Measurements from ENCODE around the gene TMEM170B. TPM values are rescaled to one million over a fixed set of nuclear protein-coding genes. Genes with fewer than 3 reads are reported as not detected.

Gene TMEM170B, protein sequence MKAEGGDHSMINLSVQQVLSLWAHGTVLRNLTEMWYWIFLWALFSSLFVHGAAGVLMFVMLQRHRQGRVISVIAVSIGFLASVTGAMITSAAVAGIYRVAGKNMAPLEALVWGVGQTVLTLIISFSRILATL
- total RNA-seq (2014; rRNA removed; shearing (Covaris generic)): 0.57 and 0.80 TPM in 2 replicates

DNA sequence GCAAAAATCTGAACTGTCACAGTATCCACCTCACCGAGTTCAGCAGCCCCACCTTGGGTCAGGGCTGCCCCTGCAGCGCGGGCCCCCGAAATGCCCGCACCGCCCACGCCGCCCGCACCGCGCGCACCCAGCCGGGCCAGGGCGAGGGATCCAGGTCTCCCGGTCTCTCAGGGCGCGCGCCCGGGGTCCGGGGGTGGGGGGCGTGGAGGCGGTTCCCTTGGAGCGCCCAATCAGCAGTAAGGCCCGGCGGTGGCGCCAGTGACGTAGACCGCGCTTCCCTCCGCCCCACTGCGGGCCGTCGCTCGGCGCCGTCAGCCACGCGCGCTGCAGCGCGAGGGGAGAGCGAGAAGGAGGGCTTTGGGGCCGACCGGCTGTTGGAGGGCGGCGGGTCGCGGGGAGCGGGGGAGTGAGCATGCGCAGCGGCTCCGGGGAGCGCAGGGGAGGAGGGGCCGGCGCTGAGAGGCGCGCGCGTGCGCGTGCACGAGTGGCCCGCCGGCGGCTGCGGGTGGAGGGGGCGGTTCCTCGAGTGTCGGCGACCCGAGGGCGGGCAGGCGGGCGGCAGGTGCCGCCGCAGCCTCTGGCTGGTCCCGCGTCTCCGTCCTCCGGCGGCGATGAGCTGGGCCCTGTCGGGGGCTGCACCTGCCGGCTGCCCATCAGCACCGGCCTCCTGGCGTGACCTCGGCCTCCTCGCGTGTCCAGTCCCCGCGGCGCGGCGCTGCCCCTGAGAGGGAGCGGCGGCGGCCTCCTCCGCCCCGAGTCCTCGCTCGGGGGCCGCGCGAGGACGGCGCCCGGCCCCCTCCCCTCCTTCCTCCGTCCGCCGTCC, at the start of gene TMEM170B:
Gene TMEM170B (plus strand): TSS at position 521 of the 823 bp plus-strand sequence. CDS start 529 bp downstream, outside the sequence.

Small RNA genes lying within 50 kb of the gene (small RNA-seq; reads per million reads assigned to genes)
- not detected for gene RNU1-64P

Other genes starting within 250 kb of the TMEM170B start
- 1.1 and 1.4 TPM in 2 replicates for gene ADTRP, start 241.1 kb downstream of the TMEM170B start, total RNA-seq (2014; rRNA removed; shearing (Covaris generic))